Activated naive CD4-positive, alpha-beta T cell treated with anti-CD3 and anti-CD28 coated beads, Interleukin-2, amount 50 U/mL, for 16 hours (primary cell): Measurements from ENCODE around the gene IZUMO4.

Experiments used
- DNase-seq: peaks from one replicate; pipeline ENCODE4 v3.0.0-alpha.2; 2020

IZUMO4 gene, protein sequence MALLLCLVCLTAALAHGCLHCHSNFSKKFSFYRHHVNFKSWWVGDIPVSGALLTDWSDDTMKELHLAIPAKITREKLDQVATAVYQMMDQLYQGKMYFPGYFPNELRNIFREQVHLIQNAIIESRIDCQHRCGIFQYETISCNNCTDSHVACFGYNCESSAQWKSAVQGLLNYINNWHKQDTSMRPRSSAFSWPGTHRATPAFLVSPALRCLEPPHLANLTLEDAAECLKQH

DNA sequence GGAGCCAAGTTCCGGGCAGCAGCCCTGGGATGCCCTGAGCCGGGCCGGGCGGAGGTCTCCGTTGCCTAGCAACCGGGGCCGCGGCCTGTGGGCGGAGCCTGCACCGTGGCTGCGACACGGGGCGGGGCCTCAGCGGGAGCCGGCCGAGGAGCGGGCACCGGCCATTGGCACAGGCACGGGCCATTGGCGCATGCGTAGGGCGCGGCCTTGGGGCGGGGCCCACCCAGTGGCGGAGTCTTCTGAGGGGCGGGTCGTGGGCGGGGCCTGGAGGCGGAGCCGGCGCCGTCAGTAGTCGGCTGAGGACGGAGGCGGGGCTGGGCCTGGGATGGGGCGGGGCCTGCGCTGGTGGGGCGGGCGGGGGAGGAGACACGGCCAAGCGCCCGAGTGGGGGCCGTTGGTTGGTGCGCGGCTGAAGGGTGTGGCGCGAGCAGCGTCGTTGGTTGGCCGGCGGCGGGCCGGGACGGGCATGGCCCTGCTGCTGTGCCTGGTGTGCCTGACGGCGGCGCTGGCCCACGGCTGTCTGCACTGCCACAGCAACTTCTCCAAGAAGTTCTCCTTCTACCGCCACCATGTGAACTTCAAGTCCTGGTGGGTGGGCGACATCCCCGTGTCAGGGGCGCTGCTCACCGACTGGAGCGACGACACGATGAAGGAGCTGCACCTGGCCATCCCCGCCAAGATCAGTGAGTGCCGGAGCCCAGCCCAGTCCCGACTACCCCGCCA is at the start of gene IZUMO4:
TSS of gene IZUMO4 (plus strand) at position 436 of the 723 bp plus-strand sequence. CDS start at position 467, 31 bp downstream.
- DNase-seq = peak; percentile 100

DNA sequence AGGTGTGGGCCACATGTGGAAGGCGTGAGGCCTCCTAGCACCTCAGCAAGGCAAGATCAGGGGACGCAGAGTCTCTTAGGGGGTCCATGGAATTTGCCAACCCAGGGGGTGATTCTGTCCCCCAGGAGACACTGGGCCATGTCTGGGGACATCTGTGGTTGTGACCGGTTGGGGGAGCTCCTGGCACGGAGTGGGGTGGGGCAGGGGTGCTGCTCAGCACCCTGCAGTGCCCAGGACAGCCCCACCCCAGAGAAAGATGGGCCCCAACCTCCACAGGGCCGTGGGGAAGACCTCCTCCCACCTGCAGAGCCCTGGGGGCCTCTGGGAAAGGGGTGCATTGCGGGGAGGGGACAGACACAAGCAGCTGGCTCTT is 49.7 kb upstream of the IZUMO4 start:
- DNase-seq = no peak

DNA sequence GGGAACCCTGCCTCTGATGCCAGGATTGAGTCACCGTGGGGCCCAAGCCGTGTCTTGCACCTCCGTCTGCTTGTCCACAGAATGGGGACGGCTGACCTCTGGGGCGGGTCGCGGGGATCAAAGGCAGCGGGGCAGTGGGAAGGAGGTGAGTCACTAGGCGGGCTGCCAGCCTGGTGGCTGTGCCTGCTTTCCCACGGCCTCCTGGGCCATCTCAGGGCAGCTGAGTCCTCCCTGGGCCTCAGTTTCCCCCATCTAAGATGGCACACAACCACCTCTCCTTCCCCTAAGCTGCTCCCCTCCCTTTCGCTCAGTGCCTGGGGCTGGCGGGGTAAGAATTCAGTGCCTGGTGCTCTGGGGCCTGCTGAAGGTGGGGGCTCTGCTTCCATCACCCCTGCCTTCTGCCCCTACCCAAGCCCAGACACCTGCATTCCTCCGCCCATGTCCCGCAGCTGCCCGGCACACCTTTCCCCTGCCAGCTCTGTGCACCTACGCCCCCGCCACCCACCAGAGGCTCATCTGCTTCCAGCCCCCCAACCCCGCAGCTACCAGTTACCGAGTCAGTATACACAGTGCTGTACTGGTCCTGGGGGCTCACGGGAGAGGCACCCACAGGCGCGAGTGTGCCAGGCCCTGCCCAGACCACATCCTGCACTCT is 49.1 kb upstream of the IZUMO4 start:
- no peak for DNase-seq

DNA sequence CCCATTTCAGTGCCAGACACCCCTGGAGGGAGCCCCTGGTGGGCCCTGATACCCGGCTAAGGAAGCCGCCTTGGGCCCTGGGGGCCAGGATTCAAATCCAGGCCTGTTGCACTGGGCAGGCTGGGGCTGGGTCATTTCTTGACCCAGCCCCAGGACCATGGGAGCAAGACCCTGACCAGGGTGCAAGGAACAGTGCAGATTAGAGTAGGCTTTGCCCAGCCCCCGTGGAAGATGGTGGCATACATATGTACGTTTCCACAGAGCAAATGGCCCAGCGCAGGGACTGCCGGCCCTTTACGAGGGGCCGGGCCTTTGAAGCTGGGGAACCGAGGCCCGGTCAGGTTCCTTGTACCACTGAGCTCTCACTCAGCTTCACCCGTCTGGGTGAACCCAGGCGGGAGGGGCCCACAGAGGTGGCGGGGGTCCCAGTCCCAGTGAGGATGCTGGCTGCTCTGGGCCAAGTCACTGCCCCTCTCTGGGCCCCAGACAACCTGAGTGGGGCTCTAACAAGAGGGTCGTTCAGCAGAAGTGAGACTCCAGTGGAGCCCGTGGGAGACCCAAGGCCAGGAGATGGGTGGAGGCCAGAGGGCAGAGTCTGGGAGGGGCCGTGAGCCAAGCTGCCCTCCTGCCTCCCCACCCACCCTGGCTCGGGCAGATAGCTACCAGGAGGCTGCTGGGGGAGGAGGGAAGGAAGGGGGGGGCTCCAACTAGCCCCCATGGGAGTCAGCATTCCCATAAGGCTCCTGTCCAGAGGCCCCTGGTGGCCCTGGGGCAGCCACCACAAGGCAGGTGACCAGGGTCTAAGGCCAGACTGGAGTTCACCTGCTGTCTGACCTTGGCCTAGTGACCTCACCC is 48.4 kb upstream of the IZUMO4 start:
- DNase-seq = no peak

DNA sequence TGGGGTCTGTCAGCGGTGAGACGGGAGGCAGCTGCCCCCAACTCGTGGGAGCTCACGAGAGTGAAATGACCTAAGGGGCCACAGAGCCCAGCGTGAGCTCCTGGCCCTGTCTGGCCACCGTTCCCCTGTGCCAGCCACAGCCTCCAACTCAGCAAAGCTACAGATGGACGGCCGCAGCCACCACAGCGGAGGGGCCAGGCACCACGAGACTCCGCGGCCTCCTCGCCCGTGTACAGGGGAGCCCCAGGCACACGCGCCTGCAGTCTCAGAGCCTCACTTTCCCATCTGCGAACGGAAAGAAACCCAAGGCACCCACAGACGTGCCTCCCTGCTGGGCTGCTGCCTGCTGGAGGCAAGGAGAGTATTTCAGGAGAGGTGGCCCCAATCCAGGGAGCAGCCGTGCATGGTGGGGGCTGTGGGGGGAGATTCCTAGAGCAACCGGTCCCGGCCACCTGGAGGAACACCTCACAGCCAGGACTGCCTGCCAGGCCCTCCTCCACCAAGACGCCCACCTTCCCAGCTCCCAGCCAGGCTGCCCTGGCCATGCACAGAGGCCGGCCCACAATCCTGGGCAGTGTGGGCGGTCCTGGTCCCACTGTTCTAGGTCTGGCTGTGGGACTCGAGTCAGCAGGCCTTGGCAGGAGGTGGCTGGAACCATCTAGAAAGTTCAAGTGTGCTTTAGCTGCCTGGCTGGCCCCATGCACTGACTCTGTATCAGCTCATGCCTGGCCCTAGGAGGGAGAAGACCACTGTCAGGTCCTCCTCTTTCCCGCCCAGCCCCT is 47.6 kb upstream of the IZUMO4 start:
- no peak for DNase-seq

DNA sequence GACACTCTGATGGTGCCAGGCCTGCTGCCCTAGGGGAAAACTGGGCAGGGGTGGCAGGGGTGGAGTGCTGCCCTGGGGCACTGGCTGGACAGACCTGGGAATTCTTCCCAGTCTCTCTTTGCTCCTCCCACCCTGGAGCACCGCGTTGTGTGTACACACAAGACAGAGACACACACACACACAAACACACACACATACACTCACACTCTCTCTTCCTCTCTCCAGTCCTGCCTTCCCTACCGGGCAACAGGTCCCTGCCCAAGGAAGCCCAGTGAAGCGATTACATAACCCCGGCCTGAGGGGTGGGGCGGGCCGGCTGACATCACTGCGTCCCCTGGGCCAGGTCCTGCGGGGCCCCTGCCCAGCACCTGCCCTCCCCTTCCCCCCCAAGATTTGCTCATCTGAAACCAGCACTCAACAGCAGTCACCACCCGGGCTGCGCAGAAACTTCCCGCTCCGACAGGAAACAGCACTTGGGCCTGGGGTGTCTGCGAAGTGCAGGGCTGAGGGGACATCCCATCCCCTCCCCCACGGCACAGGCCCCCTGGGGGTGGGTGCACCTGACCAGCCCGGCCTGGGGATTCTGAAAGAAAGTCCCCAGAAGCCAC is 46.9 kb upstream of the IZUMO4 start:
- peak; percentile 58 for DNase-seq

DNA sequence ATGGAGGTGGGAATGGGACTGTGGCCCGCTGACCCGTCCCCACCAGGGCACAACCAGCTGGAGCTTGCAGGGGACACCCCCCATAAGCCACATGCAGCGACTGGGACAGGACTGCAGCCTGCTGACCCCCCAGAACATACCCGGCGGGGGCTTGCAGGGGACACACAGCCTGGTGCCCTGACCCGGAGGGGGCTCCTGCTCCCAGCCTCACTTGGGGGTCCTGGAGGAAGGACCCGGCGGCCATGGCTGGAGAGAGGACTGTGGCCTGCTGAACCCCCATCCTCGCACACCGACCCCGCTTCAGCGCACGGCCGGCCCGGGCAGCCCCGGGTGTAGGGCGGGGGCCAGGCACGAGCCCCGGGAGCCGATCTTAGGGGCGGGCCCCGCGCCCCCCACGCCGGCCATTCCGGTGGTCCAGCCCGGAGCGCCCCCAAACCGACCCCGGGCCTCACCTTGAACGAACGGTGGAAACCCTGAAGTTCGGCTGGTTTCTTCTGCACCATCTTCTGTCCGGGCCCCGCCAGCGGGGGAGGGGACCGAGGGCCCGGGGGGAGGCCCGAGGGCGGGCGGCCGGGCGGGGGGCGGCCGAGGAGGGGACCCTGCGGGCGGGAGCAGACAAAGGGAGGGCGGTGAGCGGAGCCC is 46.2 kb upstream of the IZUMO4 start:
- no peak for DNase-seq

DNA sequence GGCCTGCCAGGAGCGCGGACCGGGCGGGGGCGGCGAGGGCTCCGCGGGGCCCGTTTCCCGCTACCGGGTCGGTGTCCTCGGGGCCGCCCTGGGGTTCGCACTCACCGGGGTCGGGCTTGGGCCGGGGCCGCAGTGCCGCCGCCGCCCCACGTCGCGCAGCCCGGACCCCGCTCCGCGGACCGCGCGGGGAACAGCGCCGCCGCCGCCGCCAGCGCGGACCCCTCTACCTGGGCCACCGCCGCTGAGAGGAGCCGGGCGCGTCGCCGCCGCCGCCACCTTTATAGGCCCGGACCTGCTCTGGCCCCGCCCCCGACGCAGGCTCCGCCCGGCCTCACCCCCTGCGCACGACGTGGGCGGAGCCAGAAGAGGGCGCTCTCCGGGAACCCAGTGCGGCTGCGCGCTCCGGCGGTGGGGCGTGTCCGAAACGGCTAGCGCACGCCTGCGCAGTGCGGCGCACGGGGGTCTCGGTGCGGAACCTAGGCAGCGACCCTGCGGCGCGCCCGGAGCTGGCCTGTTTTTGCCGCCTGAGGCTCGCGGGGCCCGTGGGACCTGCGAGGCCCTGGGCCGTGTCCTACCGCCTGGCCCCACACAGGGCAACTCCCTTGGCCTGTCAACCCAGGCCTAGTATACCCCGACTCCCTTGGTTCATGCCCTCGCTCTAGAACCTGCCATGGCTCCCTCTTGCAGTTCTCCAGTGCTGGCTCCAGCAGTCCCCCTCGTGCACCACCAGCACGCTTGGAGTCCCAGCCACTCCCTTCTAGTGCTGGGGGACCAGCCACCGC is 45.5 kb upstream of the IZUMO4 start, which contains the start of gene MKNK2:
TSS of gene MKNK2 (minus strand) at position 254 of the 782 bp plus-strand sequence. CDS start 393 bp downstream, outside the sequence.
- peak; percentile 91 for DNase-seq

DNA sequence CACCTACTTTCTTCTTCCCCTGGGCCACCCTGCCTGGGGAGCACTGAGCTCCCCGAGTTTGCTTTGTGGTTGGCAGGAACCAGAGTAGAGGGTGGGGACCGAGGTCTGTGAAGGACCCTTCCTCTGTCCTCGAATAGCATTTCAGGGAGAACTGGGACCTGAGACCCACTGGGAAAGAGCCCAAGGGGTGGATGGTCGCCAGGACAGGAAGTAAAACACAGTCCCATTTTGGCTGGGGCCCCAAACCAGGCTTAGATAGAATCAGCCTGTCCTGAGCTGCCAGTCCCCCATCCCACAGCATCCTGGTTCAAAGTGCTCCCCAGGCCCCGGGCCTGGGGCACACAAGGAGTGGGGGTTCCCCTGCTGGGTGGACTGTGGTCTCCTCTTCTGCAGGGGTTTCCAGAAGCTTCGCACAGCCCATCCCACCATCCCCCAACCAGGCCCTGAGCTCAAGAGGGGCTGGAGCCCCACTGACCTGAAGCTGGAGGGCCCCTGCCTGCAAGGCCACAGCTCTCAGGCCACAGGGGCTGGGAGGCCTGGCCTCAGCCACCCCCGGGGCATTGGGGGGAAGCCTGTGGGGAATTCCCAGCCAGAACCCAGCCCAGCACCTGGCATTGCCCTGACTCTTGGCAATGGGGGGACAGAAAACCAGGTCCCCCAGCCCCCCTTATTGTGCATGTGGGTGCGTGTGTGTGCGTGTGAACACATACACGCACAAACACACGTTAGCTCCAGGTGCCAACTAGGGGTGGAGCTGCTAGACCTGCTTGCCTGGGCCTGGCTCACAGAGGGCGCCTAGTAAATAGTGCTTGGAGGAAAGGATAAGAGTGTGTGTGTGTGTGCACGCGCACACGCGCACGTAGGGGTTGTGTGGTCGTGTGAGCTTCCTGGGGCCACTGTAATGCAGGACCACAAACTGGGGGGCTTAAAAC is 44.7 kb upstream of the IZUMO4 start:
- peak; percentile 58 for DNase-seq

DNA sequence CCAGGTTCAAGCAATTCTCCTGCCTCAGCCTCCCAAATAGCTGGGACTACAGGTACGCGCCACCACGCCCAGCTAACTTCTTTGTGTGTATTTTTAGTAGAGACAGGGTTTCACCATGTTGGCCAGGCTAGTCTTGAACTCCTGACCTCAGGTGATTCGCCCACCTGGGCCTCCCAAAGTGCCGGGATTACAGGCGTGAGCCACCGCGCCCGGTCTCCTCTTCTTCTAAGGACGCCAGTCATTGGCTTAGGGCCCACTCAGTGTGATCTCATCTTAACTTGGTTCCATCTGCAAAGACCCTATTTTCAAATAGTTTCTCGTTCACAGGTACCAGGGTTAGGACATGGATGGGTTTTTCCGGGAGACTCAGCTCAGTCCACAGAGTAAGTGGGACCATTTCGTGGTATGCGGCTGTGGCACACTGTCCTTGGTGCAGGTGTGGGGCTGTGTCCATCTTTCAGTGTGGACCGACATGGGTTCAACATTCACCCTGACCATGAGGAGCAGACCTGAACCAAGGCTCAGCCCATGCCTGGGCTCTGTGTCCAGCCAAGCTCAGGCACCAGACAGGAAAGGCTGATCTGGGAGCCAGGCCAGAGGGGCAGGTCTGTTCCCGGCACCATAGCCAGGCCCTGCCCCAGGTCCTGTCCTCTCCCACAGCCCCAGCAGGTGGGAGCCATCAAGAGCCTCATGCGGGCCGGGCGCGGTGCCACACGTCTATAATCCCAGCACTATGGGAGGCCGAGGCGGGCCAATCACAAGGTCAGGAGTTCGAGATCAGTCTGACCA is 42.9 kb upstream of the IZUMO4 start:
- DNase-seq = no peak

DNA sequence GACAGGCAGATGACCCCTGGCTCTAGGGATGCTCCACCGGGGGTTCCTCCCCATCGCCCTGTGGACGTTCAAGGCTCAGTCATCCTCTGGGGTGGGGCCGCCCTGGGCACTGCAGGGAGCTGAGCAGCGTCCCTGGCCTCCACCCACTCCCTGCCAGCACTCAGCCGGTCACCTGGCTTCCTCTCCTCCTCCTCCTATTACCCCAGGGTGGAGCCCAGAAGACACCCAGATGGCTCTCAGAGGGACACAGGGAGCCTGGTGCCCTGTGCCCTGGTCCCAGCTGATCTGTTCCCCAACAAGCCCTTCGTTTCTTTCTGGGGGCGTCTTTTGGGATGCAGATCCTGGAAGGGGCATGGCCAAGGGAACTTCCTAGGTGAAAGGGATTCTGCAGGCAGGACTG is 42.0 kb upstream of the IZUMO4 start:
- DNase-seq = no peak

DNA sequence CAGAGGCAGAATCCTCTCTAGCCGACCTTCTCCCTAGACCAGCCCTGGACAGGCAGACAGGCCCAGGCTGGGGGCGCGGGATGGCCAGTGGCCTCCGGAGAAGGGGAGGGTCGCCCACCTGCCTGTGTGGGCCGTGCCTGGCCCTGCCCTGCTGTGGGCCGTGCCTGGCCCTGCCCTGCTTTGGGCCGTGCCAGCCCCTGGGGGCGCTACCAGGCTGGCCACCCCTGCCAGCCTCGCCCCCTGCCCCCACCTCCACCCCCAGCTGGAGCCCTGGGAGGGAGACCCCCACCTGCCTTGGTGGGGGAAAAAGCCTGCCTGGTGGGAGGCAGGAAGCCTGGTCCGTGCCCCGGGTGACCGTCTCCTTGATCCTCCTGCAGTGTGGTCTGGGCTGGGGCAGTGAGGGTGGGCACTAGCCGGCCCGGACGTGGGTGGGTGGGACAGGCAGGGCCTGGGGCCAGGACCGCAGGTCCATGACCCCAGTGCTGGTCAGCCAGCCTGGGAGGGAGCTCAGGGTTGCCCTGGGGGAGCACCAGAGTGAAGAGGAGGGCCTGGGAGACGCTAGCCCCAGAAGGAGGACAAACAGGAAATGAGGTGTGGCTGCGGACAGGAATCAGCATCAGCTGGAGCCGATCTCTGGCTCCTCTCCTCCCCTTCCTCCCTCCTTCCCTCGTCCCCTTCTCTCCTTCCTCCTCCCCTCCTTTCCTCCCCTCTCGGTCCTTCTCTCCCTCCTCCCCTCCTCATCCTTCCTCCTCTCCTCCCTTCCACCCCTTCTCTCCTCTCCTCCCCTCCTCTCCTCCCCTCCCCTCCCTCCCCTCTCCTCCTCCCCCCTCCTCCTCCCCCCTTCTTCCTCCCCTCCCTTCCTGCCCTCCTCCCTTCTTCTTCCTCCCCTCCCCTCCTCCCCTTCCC is 40.5 kb upstream of the IZUMO4 start:
- DNase-seq = no peak

DNA sequence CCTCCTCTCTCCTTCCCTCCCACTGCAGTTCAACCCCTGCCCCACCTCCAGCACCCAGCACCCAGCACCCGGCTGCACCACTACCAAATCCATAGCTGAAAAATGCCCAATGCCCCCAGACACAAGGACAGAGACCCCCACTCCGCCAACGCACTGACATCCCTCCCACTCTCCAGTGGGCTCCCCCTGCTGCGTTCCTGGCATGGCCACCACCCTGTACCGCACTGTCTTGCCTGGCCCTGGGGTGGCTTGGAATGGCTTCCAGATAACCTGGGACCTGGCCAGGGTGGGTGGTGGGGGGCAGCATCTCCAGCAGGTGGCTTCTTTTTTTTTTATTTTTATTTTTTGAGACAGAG is 39.9 kb upstream of the IZUMO4 start:
- no peak for DNase-seq

DNA sequence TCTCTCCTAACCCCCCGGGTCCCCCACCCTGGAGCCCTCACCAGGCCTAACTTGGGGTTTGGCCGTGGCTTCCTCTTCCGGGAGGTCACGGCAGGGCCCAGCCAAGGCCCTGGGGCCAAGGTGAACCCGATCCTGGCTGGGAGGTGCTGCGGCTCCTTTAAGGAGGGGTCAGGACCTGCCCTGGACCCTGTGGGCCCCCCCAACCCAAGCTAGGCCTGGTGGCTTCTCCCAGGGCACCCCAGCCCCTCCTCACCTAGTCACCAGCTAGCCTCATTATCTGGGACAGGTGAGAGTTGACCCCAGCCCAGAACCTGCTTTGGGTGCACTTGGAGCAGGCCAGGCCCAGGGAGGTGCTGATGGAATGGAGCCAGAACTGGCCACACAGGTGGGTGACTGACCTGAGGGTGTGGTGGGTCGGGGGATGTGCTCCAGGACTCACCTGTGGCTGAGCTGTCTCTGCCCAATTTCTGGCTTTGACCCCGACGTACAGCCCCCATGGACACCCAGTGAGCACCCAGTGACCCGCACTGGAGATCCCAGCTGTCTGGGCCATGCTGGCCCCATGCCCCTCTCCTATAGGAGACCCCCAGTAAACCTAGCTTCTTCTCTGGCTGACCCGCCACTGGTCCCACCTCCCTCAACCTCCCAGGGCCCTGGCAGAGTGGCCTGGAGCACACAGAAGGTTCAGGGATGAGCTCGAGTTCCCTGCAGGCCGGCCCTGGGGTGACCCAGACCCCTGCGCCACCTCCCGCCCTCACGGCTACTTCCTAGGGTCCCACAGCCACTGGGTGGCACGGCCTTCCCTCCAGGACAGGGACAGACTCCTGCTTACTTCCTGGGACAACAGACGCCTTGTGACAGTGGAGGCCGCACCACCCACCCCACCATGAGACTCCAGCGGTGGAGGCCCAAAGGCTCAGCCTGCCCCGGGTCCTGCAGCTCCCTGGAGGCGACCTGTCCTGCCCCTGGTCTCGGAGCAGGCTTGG is 38.9 kb upstream of the IZUMO4 start:
- DNase-seq = no peak

DNA sequence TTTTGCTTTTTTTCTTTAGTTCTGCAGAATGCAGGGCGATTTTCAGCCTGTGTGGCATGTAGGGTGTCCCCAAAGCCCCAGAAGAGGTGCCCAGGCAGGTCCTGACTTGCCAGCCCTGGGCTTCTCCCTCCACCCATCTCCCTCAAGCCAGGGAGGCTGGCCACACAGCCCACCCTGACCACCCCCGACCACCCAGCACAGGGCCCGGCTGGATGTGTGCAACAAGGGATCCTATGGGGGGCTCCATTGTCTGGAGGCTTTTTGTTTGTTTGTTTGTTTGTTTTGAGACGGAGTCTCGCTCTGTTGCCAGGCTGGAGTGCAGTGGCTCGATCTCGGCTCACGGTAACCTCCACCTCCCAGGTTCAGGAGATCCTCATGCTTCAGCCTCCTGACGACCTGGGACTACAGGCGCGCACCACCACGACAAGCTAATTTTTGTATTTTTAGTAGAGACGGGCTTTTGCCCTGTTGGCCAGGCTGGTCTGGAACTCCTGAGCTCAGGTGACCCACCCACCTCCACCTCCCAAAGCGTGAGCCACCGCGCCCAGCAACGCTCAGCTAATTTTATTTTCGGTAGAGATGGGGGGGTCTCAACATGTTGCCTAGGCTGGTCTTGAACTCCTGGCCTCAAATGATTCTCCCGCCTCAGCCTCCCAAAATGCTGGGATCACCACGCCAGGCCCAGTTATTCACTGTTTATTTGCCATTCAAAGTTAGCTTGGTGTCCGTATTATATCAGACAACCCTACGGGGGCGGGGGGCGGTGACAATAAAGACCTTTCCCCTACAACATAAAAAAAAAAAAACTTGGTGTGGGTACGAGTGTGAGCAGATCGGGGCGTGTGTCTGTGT is 37.9 kb upstream of the IZUMO4 start:
- no peak for DNase-seq
